ENCODE results near the gene MRPL2.

Gene MRPL2

DNA sequence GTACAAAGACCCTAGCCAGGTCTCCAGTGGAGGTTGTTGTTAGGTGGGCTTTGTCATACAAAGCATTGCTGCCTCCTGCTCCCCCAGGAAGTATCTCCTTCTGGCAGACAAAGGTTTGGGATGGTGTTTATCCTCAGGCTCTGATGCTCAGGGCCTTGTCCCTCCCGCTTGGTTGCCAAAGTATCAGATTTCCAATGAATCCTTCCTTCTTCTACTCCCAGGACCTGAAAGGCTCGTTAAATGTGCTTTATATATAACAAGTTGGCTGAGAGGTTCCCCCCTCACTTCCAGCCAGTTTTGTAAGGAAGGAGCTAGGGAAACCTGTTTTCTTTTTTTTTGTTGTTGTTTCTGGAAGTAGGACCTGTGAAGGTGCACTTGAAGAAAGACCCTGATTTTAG lies 31.3 kb upstream of the MRPL2 start (continued):
- TF ChIP-seq ZNF2 (tag by site-specific recombination; IDR thresholded peaks at IDR 0.05) (no peak), ZNF776 (tag by site-specific recombination; IDR thresholded peaks at IDR 0.05; ENCODE audit: borderline replicate concordance) (no peak), HOXD13 (CRISPR knock-in tag; IDR thresholded peaks at IDR 0.05; ENCODE audit: borderline replicate concordance) (peak; percentile 54; the same call in 1 of the 2 replicates), FEZF1 (tag by site-specific recombination; IDR thresholded peaks at IDR 0.05) (peak; percentile 77), ZNF777 (tag by site-specific recombination; IDR thresholded peaks at IDR 0.05; ENCODE audit: borderline replicate concordance) (no peak), ZNF274 (IDR thresholded peaks at IDR 0.05; ENCODE audit: low read length) (no peak), ZNF274 (tag by site-specific recombination; IDR thresholded peaks at IDR 0.05; ENCODE audit: borderline replicate concordance) (no peak), KLF7 (tag by site-specific recombination; IDR thresholded peaks at IDR 0.05; ENCODE audit: borderline replicate concordance) (0 out of 2 replicates have a peak, but pooled peaks have one; percentile 28), ZNF335 (tag by site-specific recombination; conservative IDR thresholded peaks at IDR 0.05) (peak; percentile 3; the same call in 1 of the 2 replicates), ZFP69B (tag by site-specific recombination; IDR thresholded peaks at IDR 0.05) (no peak), ZNF621 (tag by site-specific recombination; IDR thresholded peaks at IDR 0.05) (no peak), ZNF311 (tag by site-specific recombination; IDR thresholded peaks at IDR 0.05; ENCODE audit: borderline replicate concordance) (no peak), ZNF792 (tag by site-specific recombination; IDR thresholded peaks at IDR 0.05) (no peak), ZNF843 (tag by site-specific recombination; IDR thresholded peaks at IDR 0.05) (no peak), ZBTB17 (tag by site-specific recombination; IDR thresholded peaks at IDR 0.05) (peak; percentile 45; the same call in 1 of the 2 replicates), PRDM1 (tag by site-specific recombination; IDR thresholded peaks at IDR 0.05) (no peak), ZNF600 (tag by site-specific recombination; IDR thresholded peaks at IDR 0.05) (peak; percentile 56; the same call in 1 of the 2 replicates), ZNF404 (tag by site-specific recombination; IDR thresholded peaks at IDR 0.05) (no peak), KLF16 (tag by site-specific recombination; IDR thresholded peaks at IDR 0.05) (no peak), BCL11B (tag by site-specific recombination; IDR thresholded peaks at IDR 0.05; ENCODE audit: low read depth) (peak; percentile 52; the same call in 1 of the 2 replicates), ZNF624 (tag by site-specific recombination; IDR thresholded peaks at IDR 0.05) (no peak), GFI1B (tag by site-specific recombination; IDR thresholded peaks at IDR 0.05) (no peak)
- TF ChIP-seq, protein P1, sequence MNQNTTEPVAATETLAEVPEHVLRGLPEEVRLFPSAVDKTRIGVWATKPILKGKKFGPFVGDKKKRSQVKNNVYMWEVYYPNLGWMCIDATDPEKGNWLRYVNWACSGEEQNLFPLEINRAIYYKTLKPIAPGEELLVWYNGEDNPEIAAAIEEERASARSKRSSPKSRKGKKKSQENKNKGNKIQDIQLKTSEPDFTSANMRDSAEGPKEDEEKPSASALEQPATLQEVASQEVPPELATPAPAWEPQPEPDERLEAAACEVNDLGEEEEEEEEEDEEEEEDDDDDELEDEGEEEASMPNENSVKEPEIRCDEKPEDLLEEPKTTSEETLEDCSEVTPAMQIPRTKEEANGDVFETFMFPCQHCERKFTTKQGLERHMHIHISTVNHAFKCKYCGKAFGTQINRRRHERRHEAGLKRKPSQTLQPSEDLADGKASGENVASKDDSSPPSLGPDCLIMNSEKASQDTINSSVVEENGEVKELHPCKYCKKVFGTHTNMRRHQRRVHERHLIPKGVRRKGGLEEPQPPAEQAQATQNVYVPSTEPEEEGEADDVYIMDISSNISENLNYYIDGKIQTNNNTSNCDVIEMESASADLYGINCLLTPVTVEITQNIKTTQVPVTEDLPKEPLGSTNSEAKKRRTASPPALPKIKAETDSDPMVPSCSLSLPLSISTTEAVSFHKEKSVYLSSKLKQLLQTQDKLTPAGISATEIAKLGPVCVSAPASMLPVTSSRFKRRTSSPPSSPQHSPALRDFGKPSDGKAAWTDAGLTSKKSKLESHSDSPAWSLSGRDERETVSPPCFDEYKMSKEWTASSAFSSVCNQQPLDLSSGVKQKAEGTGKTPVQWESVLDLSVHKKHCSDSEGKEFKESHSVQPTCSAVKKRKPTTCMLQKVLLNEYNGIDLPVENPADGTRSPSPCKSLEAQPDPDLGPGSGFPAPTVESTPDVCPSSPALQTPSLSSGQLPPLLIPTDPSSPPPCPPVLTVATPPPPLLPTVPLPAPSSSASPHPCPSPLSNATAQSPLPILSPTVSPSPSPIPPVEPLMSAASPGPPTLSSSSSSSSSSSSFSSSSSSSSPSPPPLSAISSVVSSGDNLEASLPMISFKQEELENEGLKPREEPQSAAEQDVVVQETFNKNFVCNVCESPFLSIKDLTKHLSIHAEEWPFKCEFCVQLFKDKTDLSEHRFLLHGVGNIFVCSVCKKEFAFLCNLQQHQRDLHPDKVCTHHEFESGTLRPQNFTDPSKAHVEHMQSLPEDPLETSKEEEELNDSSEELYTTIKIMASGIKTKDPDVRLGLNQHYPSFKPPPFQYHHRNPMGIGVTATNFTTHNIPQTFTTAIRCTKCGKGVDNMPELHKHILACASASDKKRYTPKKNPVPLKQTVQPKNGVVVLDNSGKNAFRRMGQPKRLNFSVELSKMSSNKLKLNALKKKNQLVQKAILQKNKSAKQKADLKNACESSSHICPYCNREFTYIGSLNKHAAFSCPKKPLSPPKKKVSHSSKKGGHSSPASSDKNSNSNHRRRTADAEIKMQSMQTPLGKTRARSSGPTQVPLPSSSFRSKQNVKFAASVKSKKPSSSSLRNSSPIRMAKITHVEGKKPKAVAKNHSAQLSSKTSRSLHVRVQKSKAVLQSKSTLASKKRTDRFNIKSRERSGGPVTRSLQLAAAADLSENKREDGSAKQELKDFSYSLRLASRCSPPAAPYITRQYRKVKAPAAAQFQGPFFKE (tag by site-specific recombination; IDR thresholded peaks at IDR 0.05; ENCODE audit: borderline replicate concordance): no peak
- TF ChIP-seq, protein P2, sequence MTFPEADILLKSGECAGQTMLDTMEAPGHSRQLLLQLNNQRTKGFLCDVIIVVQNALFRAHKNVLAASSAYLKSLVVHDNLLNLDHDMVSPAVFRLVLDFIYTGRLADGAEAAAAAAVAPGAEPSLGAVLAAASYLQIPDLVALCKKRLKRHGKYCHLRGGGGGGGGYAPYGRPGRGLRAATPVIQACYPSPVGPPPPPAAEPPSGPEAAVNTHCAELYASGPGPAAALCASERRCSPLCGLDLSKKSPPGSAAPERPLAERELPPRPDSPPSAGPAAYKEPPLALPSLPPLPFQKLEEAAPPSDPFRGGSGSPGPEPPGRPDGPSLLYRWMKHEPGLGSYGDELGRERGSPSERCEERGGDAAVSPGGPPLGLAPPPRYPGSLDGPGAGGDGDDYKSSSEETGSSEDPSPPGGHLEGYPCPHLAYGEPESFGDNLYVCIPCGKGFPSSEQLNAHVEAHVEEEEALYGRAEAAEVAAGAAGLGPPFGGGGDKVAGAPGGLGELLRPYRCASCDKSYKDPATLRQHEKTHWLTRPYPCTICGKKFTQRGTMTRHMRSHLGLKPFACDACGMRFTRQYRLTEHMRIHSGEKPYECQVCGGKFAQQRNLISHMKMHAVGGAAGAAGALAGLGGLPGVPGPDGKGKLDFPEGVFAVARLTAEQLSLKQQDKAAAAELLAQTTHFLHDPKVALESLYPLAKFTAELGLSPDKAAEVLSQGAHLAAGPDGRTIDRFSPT (tag by site-specific recombination; IDR thresholded peaks at IDR 0.05): no peak
- TF ChIP-seq, protein P3, sequence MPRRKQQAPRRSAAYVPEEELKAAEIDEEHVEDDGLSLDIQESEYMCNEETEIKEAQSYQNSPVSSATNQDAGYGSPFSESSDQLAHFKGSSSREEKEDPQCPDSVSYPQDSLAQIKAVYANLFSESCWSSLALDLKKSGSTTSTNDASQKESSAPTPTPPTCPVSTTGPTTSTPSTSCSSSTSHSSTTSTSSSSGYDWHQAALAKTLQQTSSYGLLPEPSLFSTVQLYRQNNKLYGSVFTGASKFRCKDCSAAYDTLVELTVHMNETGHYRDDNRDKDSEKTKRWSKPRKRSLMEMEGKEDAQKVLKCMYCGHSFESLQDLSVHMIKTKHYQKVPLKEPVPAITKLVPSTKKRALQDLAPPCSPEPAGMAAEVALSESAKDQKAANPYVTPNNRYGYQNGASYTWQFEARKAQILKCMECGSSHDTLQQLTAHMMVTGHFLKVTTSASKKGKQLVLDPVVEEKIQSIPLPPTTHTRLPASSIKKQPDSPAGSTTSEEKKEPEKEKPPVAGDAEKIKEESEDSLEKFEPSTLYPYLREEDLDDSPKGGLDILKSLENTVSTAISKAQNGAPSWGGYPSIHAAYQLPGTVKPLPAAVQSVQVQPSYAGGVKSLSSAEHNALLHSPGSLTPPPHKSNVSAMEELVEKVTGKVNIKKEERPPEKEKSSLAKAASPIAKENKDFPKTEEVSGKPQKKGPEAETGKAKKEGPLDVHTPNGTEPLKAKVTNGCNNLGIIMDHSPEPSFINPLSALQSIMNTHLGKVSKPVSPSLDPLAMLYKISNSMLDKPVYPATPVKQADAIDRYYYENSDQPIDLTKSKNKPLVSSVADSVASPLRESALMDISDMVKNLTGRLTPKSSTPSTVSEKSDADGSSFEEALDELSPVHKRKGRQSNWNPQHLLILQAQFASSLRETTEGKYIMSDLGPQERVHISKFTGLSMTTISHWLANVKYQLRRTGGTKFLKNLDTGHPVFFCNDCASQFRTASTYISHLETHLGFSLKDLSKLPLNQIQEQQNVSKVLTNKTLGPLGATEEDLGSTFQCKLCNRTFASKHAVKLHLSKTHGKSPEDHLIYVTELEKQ (tag by site-specific recombination; IDR thresholded peaks at IDR 0.05; ENCODE audit: borderline replicate concordance): no peak
- TF ChIP-seq, protein P4, sequence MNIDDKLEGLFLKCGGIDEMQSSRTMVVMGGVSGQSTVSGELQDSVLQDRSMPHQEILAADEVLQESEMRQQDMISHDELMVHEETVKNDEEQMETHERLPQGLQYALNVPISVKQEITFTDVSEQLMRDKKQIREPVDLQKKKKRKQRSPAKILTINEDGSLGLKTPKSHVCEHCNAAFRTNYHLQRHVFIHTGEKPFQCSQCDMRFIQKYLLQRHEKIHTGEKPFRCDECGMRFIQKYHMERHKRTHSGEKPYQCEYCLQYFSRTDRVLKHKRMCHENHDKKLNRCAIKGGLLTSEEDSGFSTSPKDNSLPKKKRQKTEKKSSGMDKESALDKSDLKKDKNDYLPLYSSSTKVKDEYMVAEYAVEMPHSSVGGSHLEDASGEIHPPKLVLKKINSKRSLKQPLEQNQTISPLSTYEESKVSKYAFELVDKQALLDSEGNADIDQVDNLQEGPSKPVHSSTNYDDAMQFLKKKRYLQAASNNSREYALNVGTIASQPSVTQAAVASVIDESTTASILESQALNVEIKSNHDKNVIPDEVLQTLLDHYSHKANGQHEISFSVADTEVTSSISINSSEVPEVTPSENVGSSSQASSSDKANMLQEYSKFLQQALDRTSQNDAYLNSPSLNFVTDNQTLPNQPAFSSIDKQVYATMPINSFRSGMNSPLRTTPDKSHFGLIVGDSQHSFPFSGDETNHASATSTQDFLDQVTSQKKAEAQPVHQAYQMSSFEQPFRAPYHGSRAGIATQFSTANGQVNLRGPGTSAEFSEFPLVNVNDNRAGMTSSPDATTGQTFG (tag by site-specific recombination; IDR thresholded peaks at IDR 0.05; ENCODE audit: borderline replicate concordance): no peak

Data from HEK293 (cell line).